Activated effector memory CD4-positive, alpha-beta T cell treated with Interleukin-2 at 50 U/mL for 16 hours (primary cell): ENCODE results near the gene ADRB1.

Experiments used
- DNase-seq: peaks from one replicate; pipeline ENCODE4 v3.0.0-alpha.2; 2020

The ADRB1 gene

GRCh38 chr10:114043532-114044246 lies at the start of gene ADRB1:
Gene ADRB1 (plus strand): TSS chr10:114043866. CDS start chr10:114044133, 267 bp downstream.
- DNase-seq: no peak

- no peak for DNase-seq
These were observed 48.5 kb upstream of the ADRB1 start for GRCh38 chr10:113995201-113995600.

GRCh38 chr10:113997428-113997827 lies 46.2 kb upstream of the ADRB1 start:
- no peak for DNase-seq

- no peak for DNase-seq
These were observed 44.1 kb upstream of the ADRB1 start for GRCh38 chr10:113999531-113999930.

- DNase-seq: no peak
These were observed 43.1 kb upstream of the ADRB1 start for GRCh38 chr10:114000457-114001010.

GRCh38 chr10:114002422-114002821 lies 41.2 kb upstream of the ADRB1 start:
- DNase-seq: no peak

GRCh38 chr10:114003161-114003941 lies 40.3 kb upstream of the ADRB1 start:
- no peak for DNase-seq

- DNase-seq: no peak
These were observed 34.2 kb upstream of the ADRB1 start for GRCh38 chr10:114009281-114009996.

GRCh38 chr10:114010316-114010715 lies 33.4 kb upstream of the ADRB1 start:
- DNase-seq: no peak

- DNase-seq: no peak
These were observed 31.0 kb upstream of the ADRB1 start for GRCh38 chr10:114012650-114013049.

- DNase-seq: no peak
These were observed 28.0 kb upstream of the ADRB1 start for GRCh38 chr10:114015708-114016107.

GRCh38 chr10:114017271-114017670 lies 26.4 kb upstream of the ADRB1 start:
- DNase-seq: no peak

GRCh38 chr10:114017873-114018272 lies 25.8 kb upstream of the ADRB1 start:
- no peak for DNase-seq

GRCh38 chr10:114019226-114019625 lies 24.4 kb upstream of the ADRB1 start:
- DNase-seq: no peak

- DNase-seq: no peak
These were observed 22.5 kb upstream of the ADRB1 start for GRCh38 chr10:114021154-114021553.

- DNase-seq: no peak
These were observed 21.7 kb upstream of the ADRB1 start for GRCh38 chr10:114021717-114022680.

GRCh38 chr10:114022766-114023597 lies 20.7 kb upstream of the ADRB1 start:
- no peak for DNase-seq

- DNase-seq: no peak
These were observed 18.6 kb upstream of the ADRB1 start for GRCh38 chr10:114024876-114025610.

- DNase-seq: no peak
These were observed 18.0 kb upstream of the ADRB1 start for GRCh38 chr10:114025611-114026130.
